H9 (cell line): Measurements from ENCODE around the gene IFNL3. TPM values are rescaled to one million over a fixed set of nuclear protein-coding genes. Genes with fewer than 3 reads are reported as not detected.

ENCODE experiments used
- DNase-seq: peaks from one replicate; pipeline ENCODE4 v3.0.0-alpha.2; 2017
- H2AFZ ChIP-seq: one replicate; pipeline ENCODE4 v1.6.1; 2013; ENCODE audit warnings: mild to moderate bottlenecking, low read length, control low read depth, moderate library complexity
- H2AK5ac ChIP-seq: 2 replicates; pipeline ENCODE4 v1.6.1; 2013; ENCODE audit warnings: low read length, control low read depth, mixed read lengths; ENCODE audit not compliant: insufficient read length
- H2BK120ac ChIP-seq: one replicate; pipeline ENCODE4 v1.6.1; 2013; ENCODE audit warnings: low read depth, mild to moderate bottlenecking, low read length, control low read depth, inconsistent platforms; ENCODE audit not compliant: poor library complexity, severe bottlenecking
- H2BK12ac ChIP-seq: 2 replicates; pipeline ENCODE4 v1.6.1; 2013; ENCODE audit warnings: low read length, control low read depth, mixed read lengths, low read depth; ENCODE audit not compliant: insufficient read length
- H2BK15ac ChIP-seq: 2 replicates; pipeline ENCODE4 v1.6.1; 2013; ENCODE audit warnings: low read depth, low read length, control low read depth
- H2BK20ac ChIP-seq: one replicate; pipeline ENCODE4 v1.6.1; 2013; ENCODE audit warnings: low read depth, mild to moderate bottlenecking, low read length, control low read depth, inconsistent platforms; ENCODE audit not compliant: poor library complexity, severe bottlenecking
- H2BK5ac ChIP-seq: 2 replicates; pipeline ENCODE4 v1.6.1; 2013; ENCODE audit warnings: low read length, control low read depth, mixed read lengths; ENCODE audit not compliant: insufficient read length
- H3K14ac ChIP-seq: 2 replicates; pipeline ENCODE4 v1.6.1; 2013; ENCODE audit warnings: low read length, control low read depth; ENCODE audit not compliant: insufficient read depth
- H3K18ac ChIP-seq: 2 replicates; pipeline ENCODE4 v1.6.1; 2013; ENCODE audit warnings: low read depth, mild to moderate bottlenecking, mixed read lengths, low read length, control low read depth; ENCODE audit not compliant: insufficient read length
- H3K23ac ChIP-seq: 2 replicates; pipeline ENCODE4 v1.6.1; 2013; ENCODE audit warnings: low read length, control low read depth, mixed read lengths, low read depth; ENCODE audit not compliant: insufficient read length
- H3K23me2 ChIP-seq: 2 replicates; pipeline ENCODE4 v1.6.1; 2013; ENCODE audit warnings: low read depth, mild to moderate bottlenecking, mixed read lengths, low read length, control low read depth; ENCODE audit not compliant: insufficient read length, poor library complexity, severe bottlenecking
- H3K27ac ChIP-seq: 2 replicates; pipeline ENCODE4 v1.5.1; 2013; ENCODE audit warnings: low read length, control low read depth, mixed read lengths, low read depth; ENCODE audit not compliant: insufficient read length
- H3K27me3 ChIP-seq: 2 replicates; pipeline ENCODE4 v1.6.1; 2013; ENCODE audit warnings: low read length, control low read depth, inconsistent platforms; ENCODE audit not compliant: insufficient read depth
- H3K4ac ChIP-seq: 2 replicates; pipeline ENCODE4 v1.6.1; 2013; ENCODE audit warnings: low read depth, mild to moderate bottlenecking, control low read depth, inconsistent platforms, low read length, moderate library complexity
- H3K4me1 ChIP-seq: 2 replicates; pipeline ENCODE4 v1.6.1; 2013; ENCODE audit warnings: low read length, control low read depth, inconsistent platforms; ENCODE audit not compliant: insufficient read depth
- H3K4me2 ChIP-seq: 2 replicates; pipeline ENCODE4 v1.6.1; 2013; ENCODE audit warnings: low read length, control low read depth, mixed read lengths; ENCODE audit not compliant: insufficient read length, insufficient read depth
- H3K56ac ChIP-seq: 2 replicates; pipeline ENCODE4 v1.6.1; 2013; ENCODE audit warnings: low read depth, mild to moderate bottlenecking, mixed read lengths, low read length, control low read depth; ENCODE audit not compliant: insufficient read length
- H3K79me1 ChIP-seq: 2 replicates; pipeline ENCODE4 v1.6.1; 2013; ENCODE audit warnings: low read depth, mild to moderate bottlenecking, moderate library complexity, low read length, control low read depth, inconsistent platforms; ENCODE audit not compliant: insufficient read depth, poor library complexity, severe bottlenecking
- H3K79me2 ChIP-seq: 2 replicates; pipeline ENCODE4 v1.6.1; 2013; ENCODE audit warnings: low read length, control low read depth, inconsistent platforms; ENCODE audit not compliant: insufficient read depth
- H3K9ac ChIP-seq: 2 replicates; pipeline ENCODE4 v1.6.1; 2013; ENCODE audit warnings: low read length, control low read depth, mixed read lengths; ENCODE audit not compliant: insufficient read length; ENCODE audit errors: extremely low read depth
- H3K9me3 ChIP-seq: one replicate; pipeline ENCODE4 v1.6.1; 2013; ENCODE audit warnings: low read depth, low read length, inconsistent platforms; ENCODE audit not compliant: control insufficient read depth
- H3T11ph ChIP-seq: one replicate; pipeline ENCODE4 v1.6.1; 2013; ENCODE audit warnings: mild to moderate bottlenecking, low read length, control low read depth, inconsistent platforms
- H4K20me1 ChIP-seq: one replicate; pipeline ENCODE4 v1.6.1; 2013; ENCODE audit not compliant: control insufficient read depth, insufficient read length, insufficient read depth
- H4K5ac ChIP-seq: 2 replicates; pipeline ENCODE4 v1.6.1; 2013; ENCODE audit warnings: low read depth, mild to moderate bottlenecking, mixed read lengths, low read length, control low read depth; ENCODE audit not compliant: insufficient read length
- H4K8ac ChIP-seq: replicated peaks from 2 replicates; pipeline ENCODE4 v1.6.1; 2013; ENCODE audit warnings: low read length, control low read depth, mixed read lengths, low read depth; ENCODE audit not compliant: insufficient read length
- H4K91ac ChIP-seq: 2 replicates; pipeline ENCODE4 v1.6.1; 2013; ENCODE audit warnings: low read depth, mild to moderate bottlenecking, moderate library complexity, mixed read lengths, low read length, control low read depth; ENCODE audit not compliant: insufficient read length
- H3K27ac Mint-ChIP-seq, 3 experiments: 2 replicates in 2 of 3; 3 replicates in 1 of 3; pipeline ENCODE4 v1.8.0; 2020 to 2021; ENCODE audit warnings: mixed read lengths in 3 of 3, mild to moderate bottlenecking in 1 of 3, moderate library complexity in 1 of 3
- H3K27me3 Mint-ChIP-seq: 2 replicates; pipeline ENCODE4 v1.8.0; 2021; ENCODE audit warnings: low read depth, mild to moderate bottlenecking, moderate library complexity, mixed read lengths
- H3K36me3 Mint-ChIP-seq, 3 experiments: 2 replicates in 2 of 3; 3 replicates in 1 of 3; pipeline ENCODE4 v1.8.0; 2020 to 2021; ENCODE audit warnings: low read depth in 3 of 3, mixed read lengths in 3 of 3; ENCODE audit not compliant: insufficient read depth in 1 of 3
- H3K4me1 Mint-ChIP-seq, 2 experiments: 2 replicates each; pipeline ENCODE4 v1.8.0; 2020; ENCODE audit warnings: mixed read lengths in 2 of 2
- H3K4me3 Mint-ChIP-seq, 2 experiments: 2 replicates in 1 of 2; 3 replicates in 1 of 2; pipeline ENCODE4 v1.8.0; 2020 to 2021; ENCODE audit warnings: mild to moderate bottlenecking in 2 of 2, mixed read lengths in 2 of 2, moderate library complexity in 1 of 2
- H3K9me3 Mint-ChIP-seq, 2 experiments: 2 replicates in 1 of 2; 3 replicates in 1 of 2; pipeline ENCODE4 v1.8.0; 2020; ENCODE audit warnings: mild to moderate bottlenecking in 2 of 2, mixed read lengths in 2 of 2, moderate library complexity in 1 of 2
- WGBS: extraction: QIAGEN DNeasy Blood & Tissue Kit; methylation state at CpG from one replicate; pipeline ENCODE4 v1.1.7; 2013; ENCODE audit warnings: missing lambda C conversion rate, low lambda C conversion rate, mixed read lengths; ENCODE audit not compliant: insufficient read length; ENCODE audit errors: extremely low coverage; 5-methylcytosine and 5-hydroxymethylcytosine counted together
- total RNA-seq: library from RNA; stranded (reverse); gene quantifications from 2 replicates; pipeline ENCODE4 v1.2.1, GENCODE V29; 2021
- TF ChIP-seq, protein P1 (sequence below): fragments of 200-600 bp; sonication (generic); conservative IDR thresholded peaks from 3 replicates; pipeline ENCODE4 v1.8.0; 2021; ENCODE audit warnings: antibody characterized with exemption, mild to moderate bottlenecking

The IFNL3 gene
- total RNA-seq, 1 experiment from 2014 or later, result not detected

DNA sequence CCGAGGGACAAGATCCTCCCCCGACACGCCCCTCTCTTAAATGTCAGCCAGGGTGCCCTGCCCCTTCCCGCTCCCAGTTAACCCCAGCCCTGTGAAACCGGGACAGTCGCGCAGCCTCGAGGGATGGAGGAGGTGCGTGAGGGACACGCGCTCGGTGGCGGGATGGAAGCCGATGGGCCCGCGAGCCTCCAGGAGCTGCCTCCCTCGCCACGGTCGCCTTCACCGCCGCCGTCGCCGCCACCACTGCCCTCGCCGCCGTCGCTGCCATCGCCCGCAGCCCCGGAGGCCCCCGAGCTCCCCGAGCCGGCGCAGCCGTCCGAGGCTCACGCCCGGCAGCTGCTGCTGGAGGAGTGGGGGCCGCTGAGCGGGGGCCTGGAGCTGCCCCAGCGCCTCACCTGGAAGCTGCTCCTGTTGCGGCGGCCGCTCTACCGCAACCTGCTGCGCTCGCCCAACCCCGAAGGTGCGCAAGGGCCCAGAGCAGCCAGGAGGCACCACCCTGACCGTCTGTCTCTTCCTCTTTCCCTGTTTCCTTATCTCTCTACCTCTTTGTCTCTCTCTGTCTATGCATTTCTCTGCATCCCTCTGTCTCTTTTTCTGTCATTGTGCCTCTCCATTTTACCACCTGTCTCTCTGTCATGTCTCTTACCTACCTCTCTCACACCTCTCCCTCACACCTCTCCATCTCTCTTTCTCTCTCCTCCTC, 47.8 kb downstream of the IFNL3 start, which contains the start of gene NCCRP1:
Gene NCCRP1, plus strand, starts transcription at position 105 of the 703 bp plus-strand sequence. Its CDS starts 19 bp downstream, at position 124.
- Histone ChIP-seq H4K5ac (no peak within 1 kb of the TSS), H3K4me1 (no peaks in the 10 kb centered on the region), H3K9me3 (no peaks in the 10 kb centered on the region), H2BK120ac (no peak within 1 kb of the TSS), H2AK5ac (no peak within 1 kb of the TSS), H3K14ac (no peak within 1 kb of the TSS), H3K79me2 (no peaks in the 10 kb centered on the region), H3K79me1 (no peaks in the 10 kb centered on the region), H3K9ac (no peak within 1 kb of the TSS), H3K23ac (no peak within 1 kb of the TSS), H3K27me3 (peaks cover 7% of the 10 kb centered on the region; the same call in 1 of the 2 replicates), H3K27ac (no peak within 1 kb of the TSS), H3T11ph (no peak within 1 kb of the TSS), H2BK12ac (no peak within 1 kb of the TSS), H2BK20ac (no peak within 1 kb of the TSS), H4K8ac (no peak within 1 kb of the TSS), H4K20me1 (no peaks in the 10 kb centered on the region), H3K56ac (no peak within 1 kb of the TSS), H3K4ac (no peak within 1 kb of the TSS), H3K23me2 (peaks cover 7% of the 10 kb centered on the region), H4K91ac (no peak within 1 kb of the TSS), H2BK15ac (no peak within 1 kb of the TSS), H2BK5ac (no peak within 1 kb of the TSS), H2AFZ (no peak within 1 kb of the TSS), H3K18ac (no peak within 1 kb of the TSS), H3K4me2 (peak within 1 kb of the TSS; percentile 48)
- Mint-ChIP-seq H3K27me3 (peaks cover 78% of the 10 kb centered on the region), H3K27ac (no peak within 1 kb of the TSS), H3K36me3 (no peaks in the 10 kb centered on the region), H3K4me1 (peaks cover 14 to 39% of the 10 kb centered on the region in 2 experiments), H3K4me3 (peak within 1 kb of the TSS; percentile 48 to 75), H3K9me3 (no peaks in the 10 kb centered on the region; a peak in 1 of 5 replicates)
- WGBS, result no CpG with 5 or more reads among the region's 51 CpGs
- peak; percentile 71 for DNase-seq
- TF ChIP-seq, protein P1, sequence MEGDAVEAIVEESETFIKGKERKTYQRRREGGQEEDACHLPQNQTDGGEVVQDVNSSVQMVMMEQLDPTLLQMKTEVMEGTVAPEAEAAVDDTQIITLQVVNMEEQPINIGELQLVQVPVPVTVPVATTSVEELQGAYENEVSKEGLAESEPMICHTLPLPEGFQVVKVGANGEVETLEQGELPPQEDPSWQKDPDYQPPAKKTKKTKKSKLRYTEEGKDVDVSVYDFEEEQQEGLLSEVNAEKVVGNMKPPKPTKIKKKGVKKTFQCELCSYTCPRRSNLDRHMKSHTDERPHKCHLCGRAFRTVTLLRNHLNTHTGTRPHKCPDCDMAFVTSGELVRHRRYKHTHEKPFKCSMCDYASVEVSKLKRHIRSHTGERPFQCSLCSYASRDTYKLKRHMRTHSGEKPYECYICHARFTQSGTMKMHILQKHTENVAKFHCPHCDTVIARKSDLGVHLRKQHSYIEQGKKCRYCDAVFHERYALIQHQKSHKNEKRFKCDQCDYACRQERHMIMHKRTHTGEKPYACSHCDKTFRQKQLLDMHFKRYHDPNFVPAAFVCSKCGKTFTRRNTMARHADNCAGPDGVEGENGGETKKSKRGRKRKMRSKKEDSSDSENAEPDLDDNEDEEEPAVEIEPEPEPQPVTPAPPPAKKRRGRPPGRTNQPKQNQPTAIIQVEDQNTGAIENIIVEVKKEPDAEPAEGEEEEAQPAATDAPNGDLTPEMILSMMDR, result no peak
